ENCODE results near the gene MYO1B.

Gene MYO1B

GRCh38 chr2:191225690-191226089 lies 19.5 kb upstream of the MYO1B start:
- DNase-seq (ENCODE audit: low read depth in 4 of 4, low spot score in 1 of 4) = no peak

- DNase-seq (ENCODE audit: low read depth in 4 of 4, low spot score in 1 of 4) = no peak
Observed at GRCh38 chr2:191226196-191226595, 19.0 kb upstream of the MYO1B start.

- no peak for DNase-seq (ENCODE audit: low read depth in 4 of 4, low spot score in 1 of 4)
Observed at GRCh38 chr2:191228333-191228732, 16.9 kb upstream of the MYO1B start.

GRCh38 chr2:191228861-191229260 lies 16.3 kb upstream of the MYO1B start:
- DNase-seq (ENCODE audit: low read depth in 4 of 4, low spot score in 1 of 4) = no peak

- no peak for DNase-seq (ENCODE audit: low read depth in 4 of 4, low spot score in 1 of 4)
Observed at GRCh38 chr2:191230174-191230573, 15.0 kb upstream of the MYO1B start.

- no peak for DNase-seq (ENCODE audit: low read depth in 4 of 4, low spot score in 1 of 4)
Observed at GRCh38 chr2:191231995-191232394, 13.2 kb upstream of the MYO1B start.

- DNase-seq (ENCODE audit: low read depth in 4 of 4, low spot score in 1 of 4) = no peak
Observed at GRCh38 chr2:191233533-191233932, 11.7 kb upstream of the MYO1B start.

- DNase-seq (ENCODE audit: low read depth in 4 of 4, low spot score in 1 of 4) = no peak
Observed at GRCh38 chr2:191234376-191234775, 10.8 kb upstream of the MYO1B start.

- no peak for DNase-seq (ENCODE audit: low read depth in 4 of 4, low spot score in 1 of 4)
Observed at GRCh38 chr2:191240871-191241270, 4.3 kb upstream of the MYO1B start.

- DNase-seq (ENCODE audit: low read depth in 4 of 4, low spot score in 1 of 4) = no peak
Observed at GRCh38 chr2:191241418-191241817, 3.8 kb upstream of the MYO1B start.

GRCh38 chr2:191243154-191243553 lies 2.0 kb upstream of the MYO1B start:
- no peak for DNase-seq (ENCODE audit: low read depth in 4 of 4, low spot score in 1 of 4)

GRCh38 chr2:191244350-191244749 lies 854 bp upstream of the MYO1B start:
- DNase-seq (ENCODE audit: low read depth in 4 of 4, low spot score in 1 of 4) = no peak

- DNase-seq (ENCODE audit: low read depth in 4 of 4, low spot score in 1 of 4) = peak in 2 of 4 experiments; percentile 14 to 41
Observed at GRCh38 chr2:191245869-191246531, 796 bp downstream of the MYO1B start.

- DNase-seq (ENCODE audit: low read depth in 4 of 4, low spot score in 1 of 4) = no peak
Observed at GRCh38 chr2:191246820-191247380, 1.7 kb downstream of the MYO1B start.

GRCh38 chr2:191247381-191248057 lies 2.3 kb downstream of the MYO1B start:
- no peak for DNase-seq (ENCODE audit: low read depth in 4 of 4, low spot score in 1 of 4)

- no peak for DNase-seq (ENCODE audit: low read depth in 4 of 4, low spot score in 1 of 4)
Observed at GRCh38 chr2:191249156-191249813, 4.1 kb downstream of the MYO1B start.

- no peak for DNase-seq (ENCODE audit: low read depth in 4 of 4, low spot score in 1 of 4)
Observed at GRCh38 chr2:191250400-191250799, 5.2 kb downstream of the MYO1B start.

GRCh38 chr2:191250986-191251385 lies 5.8 kb downstream of the MYO1B start:
- DNase-seq (ENCODE audit: low read depth in 4 of 4, low spot score in 1 of 4) = no peak

GRCh38 chr2:191252699-191253098 lies 7.5 kb downstream of the MYO1B start:
- no peak for DNase-seq (ENCODE audit: low read depth in 4 of 4, low spot score in 1 of 4)

- DNase-seq (ENCODE audit: low read depth in 4 of 4, low spot score in 1 of 4) = no peak
Observed at GRCh38 chr2:191253476-191253875, 8.3 kb downstream of the MYO1B start.

GRCh38 chr2:191255271-191255670 lies 10.1 kb downstream of the MYO1B start:
- no peak for DNase-seq (ENCODE audit: low read depth in 4 of 4, low spot score in 1 of 4)

GRCh38 chr2:191255756-191256312 lies 10.6 kb downstream of the MYO1B start:
- DNase-seq (ENCODE audit: low read depth in 4 of 4, low spot score in 1 of 4) = no peak
